Mucosa of descending colon (tissue), 3 donors: ENCODE measurements around the gene RFESD. TPM values are rescaled to one million over a fixed set of nuclear protein-coding genes. Genes with fewer than 3 reads are reported as not detected.

Experiments used
- ATAC-seq: fragments of 200-7000 bp; cut with Tn5 transposase; one replicate; pipeline ENCODE4 v1.9.1; 2020; ENCODE audit warnings: mild to moderate bottlenecking, moderate library complexity
- DNase-seq, 3 donors: peaks; one replicate each; pipeline ENCODE4 v3.0.0-alpha.2; 2020
- H3K36me3 ChIP-seq: fragments of 200-600 bp; one replicate; pipeline ENCODE4 v1.8.0; 2021; ENCODE audit warnings: low read depth, mild to moderate bottlenecking
- H3K4me1 ChIP-seq: fragments of 200-600 bp; one replicate; pipeline ENCODE4 v1.8.0; 2021; ENCODE audit warnings: low read depth, mild to moderate bottlenecking
- H3K4me3 ChIP-seq: fragments of 200-600 bp; one replicate; pipeline ENCODE4 v1.8.0; 2021; ENCODE audit warnings: mild to moderate bottlenecking
- H3K9me3 ChIP-seq: fragments of 200-600 bp; one replicate; pipeline ENCODE4 v1.8.0; 2021; ENCODE audit warnings: mild to moderate bottlenecking
- CTCF ChIP-seq: fragments of 200-600 bp; IDR thresholded peaks from one replicate; pipeline ENCODE4 v1.8.0; 2022; ENCODE audit warnings: antibody characterized with exemption, mild to moderate bottlenecking
- intact Hi-C, 2 donors: fragments of 100-400 bp; cut with DNase I in 1 of 2; cut with micrococcal nuclease in 1 of 2; formaldehyde crosslinking; loops; one replicate each; pipeline versions ENCODE4 v1.11.0 to v1.11.1; 2022; cut with DNase I, micrococcal nuclease
- total RNA-seq, 3 donors: library from RNA; stranded (reverse); fragmentation: NEBNext Ultra II Directional in 2 of 3; extraction: Animal tissue kit (Norgen Biotek cat#: 25700) in 2 of 3; gene quantifications; one replicate each; pipeline versions ENCODE4 v1.2.1 to v1.2.4, GENCODE V29; 2021 to 2023
- donor health status: DM: no; HTN: no; CAD: no; lungs with moderate emphysema.
- donor health status: DM: no; HTN: no; CAD: no.
- donor health status: DM: no; HTN: yes; CAD: no.

RFESD gene
- total RNA-seq, 3 donors from 2014 or later: 0.31 to 2.5 (median 1.4) TPM

GRCh38 chr5:95609711-95610110, 36.9 kb upstream of the RFESD start:
- ATAC-seq (no peak), DNase-seq (no peak)
- no peak for TF ChIP-seq CTCF
- intact Hi-C loops: no loop called here
- Histone ChIP-seq H3K36me3 (no peaks in the 10 kb centered on the region), H3K4me1 (no peaks in the 10 kb centered on the region), H3K4me3 (no peak overlapping the region), H3K9me3 (no peaks in the 10 kb centered on the region)

GRCh38 chr5:95610546-95610945, 36.0 kb upstream of the RFESD start:
- ATAC-seq (no peak), DNase-seq (no peak)
- Histone ChIP-seq H3K4me3 (no peak overlapping the region), H3K4me1 (no peaks in the 10 kb centered on the region), H3K36me3 (no peaks in the 10 kb centered on the region), H3K9me3 (no peaks in the 10 kb centered on the region)
- intact Hi-C loops: no loop called here
- TF ChIP-seq CTCF: no peak

- H3K4me3 ChIP-seq: no peak overlapping the region
- H3K4me1 ChIP-seq: no peaks in the 10 kb centered on the region
- no peaks in the 10 kb centered on the region for H3K9me3 ChIP-seq
- DNase-seq (no peak), ATAC-seq (no peak)
- no peaks in the 10 kb centered on the region for H3K36me3 ChIP-seq
- TF ChIP-seq CTCF: no peak
- intact Hi-C loops: no loop called here
Measured at GRCh38 chr5:95611396-95611795, 35.2 kb upstream of the RFESD start.

- no peaks in the 10 kb centered on the region for H3K4me1 ChIP-seq
- no peaks in the 10 kb centered on the region for H3K36me3 ChIP-seq
- TF ChIP-seq CTCF: no peak
- H3K9me3 ChIP-seq: no peaks in the 10 kb centered on the region
- H3K4me3 ChIP-seq: no peak overlapping the region
- intact Hi-C loops: no loop called here
- no peak for DNase-seq
- ATAC-seq: no peak
Measured at GRCh38 chr5:95613514-95613913, 33.1 kb upstream of the RFESD start.

- no peaks in the 10 kb centered on the region for H3K4me1 ChIP-seq
- H3K4me3 ChIP-seq: no peak overlapping the region
- ATAC-seq: no peak
- no peaks in the 10 kb centered on the region for H3K36me3 ChIP-seq
- no peak for DNase-seq
- no peaks in the 10 kb centered on the region for H3K9me3 ChIP-seq
- intact Hi-C loops: no loop called here
- no peak for TF ChIP-seq CTCF
Measured at GRCh38 chr5:95615164-95615467, 31.5 kb upstream of the RFESD start.

- TF ChIP-seq CTCF: no peak
- DNase-seq (no peak), ATAC-seq (no peak)
- Histone ChIP-seq H3K9me3 (no peaks in the 10 kb centered on the region), H3K4me1 (peaks cover 2% of the 10 kb centered on the region), H3K4me3 (no peak overlapping the region), H3K36me3 (no peaks in the 10 kb centered on the region)
- intact Hi-C loops: no loop called here
Measured at GRCh38 chr5:95617057-95617456, 29.5 kb upstream of the RFESD start.
